HG03025 (cell line): ENCODE data around the gene FABP6.

ENCODE experiments used
- ATAC-seq: cut with Tn5 transposase; IDR thresholded peaks from one replicate; pipeline ENCODE4 v1.9.1; 2021; ENCODE audit warnings: mild to moderate bottlenecking, moderate library complexity; ENCODE audit not compliant: unreplicated experiment, low FRiP score

The FABP6 gene

DNA sequence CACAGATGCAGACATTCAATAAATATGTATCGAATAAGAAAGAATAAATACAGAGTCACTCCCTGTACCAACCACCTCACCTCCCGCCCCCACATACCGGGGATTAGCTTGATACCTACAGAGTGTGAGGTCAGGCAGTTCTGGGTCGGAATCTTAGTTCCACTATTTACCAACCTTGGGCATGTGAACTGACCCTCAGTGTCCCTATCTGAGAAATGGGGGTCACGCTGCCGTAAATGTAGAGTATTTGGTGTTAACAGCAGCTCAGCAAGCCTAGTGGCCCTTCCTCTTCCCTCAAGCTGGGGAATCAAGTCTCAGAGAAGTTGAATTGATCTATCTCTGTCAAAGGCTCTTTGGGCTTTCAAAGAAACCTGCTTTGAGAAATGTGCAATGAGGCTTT is 57.6 kb downstream of the FABP6 start:
- ATAC-seq = no peak

DNA sequence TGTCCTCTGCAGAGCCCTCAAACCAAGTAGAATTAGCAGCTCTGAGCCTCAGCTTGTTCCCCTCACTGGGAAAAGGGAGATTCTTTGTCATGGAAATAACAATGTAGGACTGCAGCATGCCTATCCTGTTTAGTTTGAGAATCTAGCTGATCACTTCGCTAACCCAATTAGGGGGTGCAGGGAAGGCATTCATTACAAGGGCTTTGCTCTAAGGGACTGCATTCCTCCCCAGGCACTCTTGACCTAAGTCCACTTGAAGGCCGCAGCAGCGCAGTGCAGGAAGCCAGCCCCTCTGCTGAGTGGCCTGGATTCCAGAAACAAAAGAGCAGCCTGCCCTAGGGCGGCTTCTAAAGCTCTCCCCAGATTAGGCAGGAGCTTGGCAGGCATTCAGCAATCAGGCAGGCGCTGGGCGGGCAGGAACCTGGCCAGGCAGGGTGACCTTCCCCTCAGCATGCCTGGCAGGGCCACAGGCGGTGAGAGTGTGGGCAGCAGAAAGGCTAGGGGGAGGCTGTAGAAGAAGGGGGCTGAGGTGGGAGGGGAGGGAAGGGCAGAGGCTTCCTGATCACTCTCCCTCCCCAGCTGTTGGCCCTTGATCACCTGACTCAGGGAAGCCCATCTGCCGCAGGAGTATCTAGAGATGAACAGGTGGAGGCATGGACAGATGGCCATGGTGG is 58.2 kb downstream of the FABP6 start:
- ATAC-seq = no peak
